ENCODE data around the gene CD3D. TPM values are rescaled to one million over a fixed set of nuclear protein-coding genes. Genes with fewer than 3 reads are reported as not detected.

The CD3D gene
- polyA plus RNA-seq, 1 donor from 2014 or later = not detected

DNA sequence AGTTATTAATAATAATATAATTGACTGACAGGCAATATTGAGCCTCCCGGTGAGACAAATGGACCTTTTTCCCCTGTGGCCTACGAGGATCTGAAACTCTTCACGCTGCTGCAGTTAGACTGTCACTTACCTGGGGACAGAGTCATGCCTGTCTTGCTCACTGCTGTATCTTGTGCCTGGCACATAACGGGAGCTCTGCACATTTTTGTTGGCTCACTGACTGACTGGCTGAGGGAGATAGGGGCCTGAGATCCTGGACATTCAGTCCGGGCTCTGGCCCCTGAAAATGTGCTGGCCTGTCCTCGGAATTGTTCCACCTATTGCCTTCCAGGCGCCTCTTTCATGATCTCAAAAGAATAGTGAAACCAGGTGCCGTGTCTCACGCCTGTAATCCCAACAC, 743 bp upstream of the CD3D start:
- Histone ChIP-seq H4K20me1 (ENCODE audit: insufficient read depth) (no peaks in the 10 kb centered on the region), H3K4me3 (ENCODE audit: low read length) (no peak overlapping the region), H3K9me3 (ENCODE audit: low read length) (no peaks in the 10 kb centered on the region), H2AFZ (ENCODE audit: low read depth, low read length) (no peak overlapping the region), H3K9me2 (ENCODE audit: insufficient read depth, low read length) (no peaks in the 10 kb centered on the region), H3K36me3 (ENCODE audit: insufficient read depth, low read length) (no peaks in the 10 kb centered on the region), H3F3A (ENCODE audit: insufficient read depth, low read length, poor library complexity, severe bottlenecking) (no peaks in the 10 kb centered on the region), H3K9ac (ENCODE audit: low read length) (no peak overlapping the region), H3K27me3 (ENCODE audit: insufficient read depth, low read depth, low read length) (peaks cover 6% of the 10 kb centered on the region), H3K4me2 (ENCODE audit: low read length) (no peak overlapping the region), H3K79me2 (replicated peaks; ENCODE audit: insufficient read depth, low read length) (no peaks in the 10 kb centered on the region), H3K27ac (ENCODE audit: low read length) (no peak overlapping the region)
- TF ChIP-seq CTCF (IDR thresholded peaks at IDR 0.05; ENCODE audit: poor library complexity, severe bottlenecking) = no peak
- no peak for TF ChIP-seq REST (IDR thresholded peaks at IDR 0.05; ENCODE audit: borderline replicate concordance)
- no peak for TF ChIP-seq RAD21 (conservative IDR thresholded peaks at IDR 0.05)
- TF ChIP-seq EZH2 (IDR thresholded peaks at IDR 0.05; ENCODE audit: borderline replicate concordance, insufficient read depth, low read length, poor library complexity, severe bottlenecking) = no peak
- no peak for TF ChIP-seq POLR2AphosphoS5 (IDR thresholded peaks at IDR 0.05)
- TF ChIP-seq TAF1 (IDR thresholded peaks at IDR 0.05; ENCODE audit: low read depth) = no peak
- TF ChIP-seq EP300 (conservative IDR thresholded peaks at IDR 0.05; ENCODE audit: poor library complexity, severe bottlenecking) = no peak
- TF ChIP-seq MXI1 (conservative IDR thresholded peaks at IDR 0.05; ENCODE audit: poor library complexity, severe bottlenecking) = no peak
- TF ChIP-seq SMC3 (conservative IDR thresholded peaks at IDR 0.05; ENCODE audit: poor library complexity) = no peak

GRCh38 chr11:118341815-118342489, 553 bp downstream of the CD3D start:
- Histone ChIP-seq H3K4me2 (ENCODE audit: low read length) (no peak overlapping the region), H3F3A (ENCODE audit: insufficient read depth, low read length, poor library complexity, severe bottlenecking) (no peaks in the 10 kb centered on the region), H3K27me3 (ENCODE audit: insufficient read depth, low read depth, low read length) (peaks cover 3% of the 10 kb centered on the region), H3K9me2 (ENCODE audit: insufficient read depth, low read length) (no peaks in the 10 kb centered on the region), H3K9ac (ENCODE audit: low read length) (no peak overlapping the region), H3K27ac (ENCODE audit: low read length) (no peak overlapping the region), H3K79me2 (replicated peaks; ENCODE audit: insufficient read depth, low read length) (no peaks in the 10 kb centered on the region), H4K20me1 (ENCODE audit: insufficient read depth) (no peaks in the 10 kb centered on the region), H2AFZ (ENCODE audit: low read depth, low read length) (no peak overlapping the region), H3K36me3 (ENCODE audit: insufficient read depth, low read length) (no peaks in the 10 kb centered on the region), H3K9me3 (ENCODE audit: low read length) (no peaks in the 10 kb centered on the region), H3K4me3 (ENCODE audit: low read length) (no peak overlapping the region)
- no peak for TF ChIP-seq POLR2AphosphoS5 (IDR thresholded peaks at IDR 0.05)
- TF ChIP-seq CTCF (IDR thresholded peaks at IDR 0.05; ENCODE audit: poor library complexity, severe bottlenecking) = no peak
- no peak for TF ChIP-seq MXI1 (conservative IDR thresholded peaks at IDR 0.05; ENCODE audit: poor library complexity, severe bottlenecking)
- TF ChIP-seq RAD21 (conservative IDR thresholded peaks at IDR 0.05) = no peak
- no peak for TF ChIP-seq EP300 (conservative IDR thresholded peaks at IDR 0.05; ENCODE audit: poor library complexity, severe bottlenecking)
- no peak for TF ChIP-seq EZH2 (IDR thresholded peaks at IDR 0.05; ENCODE audit: borderline replicate concordance, insufficient read depth, low read length, poor library complexity, severe bottlenecking)
- TF ChIP-seq REST (IDR thresholded peaks at IDR 0.05; ENCODE audit: borderline replicate concordance) = no peak
- TF ChIP-seq TAF1 (IDR thresholded peaks at IDR 0.05; ENCODE audit: low read depth) = no peak
- no peak for TF ChIP-seq SMC3 (conservative IDR thresholded peaks at IDR 0.05; ENCODE audit: poor library complexity)
